ENCODE data around the gene SUMO1. TPM values are rescaled to one million over a fixed set of nuclear protein-coding genes. Genes with fewer than 3 reads are reported as not detected.

Gene SUMO1
- total and polyA plus RNA-seq, 10 of the 15 experiments (the other 5 are each of a cell fraction or from before 2014, with no cell fraction given) = 105 to 458 (median 199) TPM

GRCh38 chr2:202278944-202279343 lies 40.5 kb upstream of the SUMO1 start:
- no peak overlapping the region for H3K9ac ChIP-seq (ENCODE audit: control insufficient read depth, insufficient read depth, low read length)
- ChIA-PET POLR2A (interaction anchor here (1.0 kb wide), 1 partner anchor 10 kb away, joined by 3 read pairs; no protein-coding TSS in a partner anchor), CTCF (interaction anchor here (0.8 to 2.9 kb wide), 9 partner anchors 9 to 117 kb away, joined by 3 to 26 read pairs (median 5); no protein-coding TSS in a partner anchor), RAD21 (ENCODE audit: unreplicated experiment) (interaction anchor here (1.4 to 2.3 kb wide), 3 partner anchors 9 to 29 kb away, joined by 4 to 9 read pairs (median 5); no protein-coding TSS in a partner anchor), SMC1A (ENCODE audit: uncharacterized antibody, unreplicated experiment) (interaction anchor here (0.6 to 2.6 kb wide), 6 partner anchors 11 to 248 kb away, joined by 3 to 10 read pairs (median 6); no protein-coding TSS in a partner anchor)
- in situ Hi-C loops (cut with MboI) = no loop called here
- no peaks in the 10 kb centered on the region for H3K27me3 ChIP-seq (replicated peaks in 1 of 2; ENCODE audit: control insufficient read depth in 2 of 2, insufficient read depth in 2 of 2, low read length in 1 of 2)
- TF ChIP-seq CTCF (IDR thresholded peaks at IDR 0.05 in 2 of 3, conservative IDR thresholded peaks at IDR 0.05 in 1 of 3; ENCODE audit: control insufficient read depth in 2 of 3, extremely low read depth in 1 of 3, insufficient read depth in 1 of 3, low read depth in 3 of 3, low read length in 3 of 3) (peak; percentile 30 to 39 (median 35); a peak in 3 of 6 replicates), SKIL (IDR thresholded peaks at IDR 0.05; ENCODE audit: low read depth, poor library complexity, severe bottlenecking) (no peak), PKNOX1 (IDR thresholded peaks at IDR 0.05) (no peak), ESRRA (IDR thresholded peaks at IDR 0.05; ENCODE audit: low read length) (no peak), RAD21 (IDR thresholded peaks at IDR 0.05; ENCODE audit: insufficient read depth, low read depth, low read length) (peak; percentile 36; the same call in 1 of the 2 replicates), RB1 (IDR thresholded peaks at IDR 0.05; ENCODE audit: borderline replicate concordance) (no peak), BRCA1 (IDR thresholded peaks at IDR 0.05; ENCODE audit: low read depth, low read length) (no peak), SREBF1 (IDR thresholded peaks at IDR 0.05; ENCODE audit: low read length) (no peak), RCOR1 (conservative IDR thresholded peaks at IDR 0.05; ENCODE audit: low read depth, low read length) (no peak)
- H3K79me2 ChIP-seq (ENCODE audit: control insufficient read depth, insufficient read depth, low read length) = peaks cover 62% of the 10 kb centered on the region
- BruUV-seq (replicated peaks) = no TSS peak
- H3K4me3 ChIP-seq = no peak overlapping the region
- WGBS (ENCODE audit: insufficient coverage, insufficient replicate concordance, low lambda C conversion rate, missing lambda C conversion rate) = 64% methylated on average over 1 of the region's 1 CpG
- 0 out of 2 replicates have a peak, but pooled peaks cover 4% of the 10 kb centered on the region for H3K4me1 ChIP-seq (ENCODE audit: control insufficient read depth, insufficient read depth, low read length)
- FAIRE-seq (no peak), ATAC-seq (peak; percentile 41), DNase-seq (ENCODE audit: low read depth, low spot score) (no peak)
- H3K27ac ChIP-seq (ENCODE audit: control insufficient read depth, insufficient read depth) = no peak overlapping the region; the same call in 1 of the 2 replicates
- intact Hi-C loops (cut with micrococcal nuclease; ENCODE audit: unreplicated experiment) = no loop called here
- no peak overlapping the region for H2AFZ ChIP-seq (ENCODE audit: control insufficient read depth, low read depth, low read length)
- H4K20me1 ChIP-seq (ENCODE audit: control insufficient read depth, insufficient read depth) = peaks cover under 1% of the 10 kb centered on the region; the same call in 1 of the 2 replicates
- peaks cover 11 to 66% of the 10 kb centered on the region in 2 experiments for H3K36me3 ChIP-seq (ENCODE audit: control insufficient read depth in 2 of 2, insufficient read depth in 2 of 2, low read length in 1 of 2)
- no peaks in the 10 kb centered on the region for H3K9me3 ChIP-seq (replicated peaks; ENCODE audit: control insufficient read depth, insufficient read depth, low read length)
- no peak overlapping the region for H3K4me2 ChIP-seq (ENCODE audit: control insufficient read depth, insufficient read depth)
